Testis (tissue), 3 donors: ENCODE results near the gene STRIP1. TPM values are rescaled to one million over a fixed set of nuclear protein-coding genes. Genes with fewer than 3 reads are reported as not detected.

ENCODE experiments used
- DNase-seq: peaks from one replicate; pipeline ENCODE4 v3.0.0-alpha.2; 2019
- H3K27ac ChIP-seq, 2 donors: fragments of 200-600 bp; sonication (generic); one replicate each; pipeline ENCODE4 v1.5.1; 2019
- H3K27me3 ChIP-seq: fragments of 200-600 bp; sonication (generic); one replicate; pipeline ENCODE4 v1.5.1; 2019
- H3K36me3 ChIP-seq: fragments of 200-600 bp; sonication (generic); one replicate; pipeline ENCODE4 v1.5.1; 2017; ENCODE audit warnings: low read depth; ENCODE audit errors: missing control alignments
- H3K4me1 ChIP-seq: fragments of 200-600 bp; sonication (generic); one replicate; pipeline ENCODE4 v1.5.1; 2019
- H3K4me3 ChIP-seq, 2 donors: fragments of 200-600 bp; sonication (generic); one replicate each; pipeline ENCODE4 v1.5.1; 2017 to 2019
- H3K9me3 ChIP-seq: fragments of 200-600 bp; sonication (generic); one replicate; pipeline ENCODE4 v1.5.1; 2017
- POLR2A ChIP-seq: fragments of 450-650 bp; IDR thresholded peaks from one replicate; pipeline ENCODE4 v1.6.1; 2017; ENCODE audit warnings: antibody characterized with exemption, mild to moderate bottlenecking, moderate library complexity
- WGBS, 2 donors: methylation state at CpG; one replicate each; pipeline ENCODE4 v1.1.5; 2018; 5-methylcytosine and 5-hydroxymethylcytosine counted together
- intact Hi-C: fragments of 100-400 bp; cut with DNase I; formaldehyde crosslinking; loops from one replicate; pipeline ENCODE4 v1.15.1; 2023; ENCODE audit warnings: low total_unique reads
- polyA plus RNA-seq: library from polyadenylated mRNA; stranded (reverse); fragments of 350-450 nt; fragmentation: Illumina TruSeq; extraction: RNeasy Lipid Tissue Mini Kit (QIAGEN cat#74804); gene quantifications from one replicate; pipeline ENCODE4 v1.2.3, GENCODE V29; 2014; ENCODE audit warnings: low read depth, low replicate concordance; ENCODE audit not compliant: insufficient read depth
- total RNA-seq, 2 donors: library from RNA; depleted of rRNA; stranded (reverse); fragments of >200 nt; gene quantifications; one replicate each; pipeline ENCODE4 v1.2.3, GENCODE V29; 2016
- TF ChIP-seq, protein P1 (sequence below), 3 experiments: fragments of 450-650 bp in 2 of 3; fragments of 200-600 bp in 1 of 3; sonication (generic) in 1 of 3; IDR thresholded peaks; one replicate each; pipeline ENCODE4 v1.5.1; 2016 to 2019; ENCODE audit warnings: antibody characterized with exemption in 3 of 3, mild to moderate bottlenecking in 2 of 3, moderate library complexity in 1 of 3

Gene STRIP1
- total and polyA plus RNA-seq, 3 donors from 2014 or later: 49.9 to 103 (median 85.8) TPM

DNA sequence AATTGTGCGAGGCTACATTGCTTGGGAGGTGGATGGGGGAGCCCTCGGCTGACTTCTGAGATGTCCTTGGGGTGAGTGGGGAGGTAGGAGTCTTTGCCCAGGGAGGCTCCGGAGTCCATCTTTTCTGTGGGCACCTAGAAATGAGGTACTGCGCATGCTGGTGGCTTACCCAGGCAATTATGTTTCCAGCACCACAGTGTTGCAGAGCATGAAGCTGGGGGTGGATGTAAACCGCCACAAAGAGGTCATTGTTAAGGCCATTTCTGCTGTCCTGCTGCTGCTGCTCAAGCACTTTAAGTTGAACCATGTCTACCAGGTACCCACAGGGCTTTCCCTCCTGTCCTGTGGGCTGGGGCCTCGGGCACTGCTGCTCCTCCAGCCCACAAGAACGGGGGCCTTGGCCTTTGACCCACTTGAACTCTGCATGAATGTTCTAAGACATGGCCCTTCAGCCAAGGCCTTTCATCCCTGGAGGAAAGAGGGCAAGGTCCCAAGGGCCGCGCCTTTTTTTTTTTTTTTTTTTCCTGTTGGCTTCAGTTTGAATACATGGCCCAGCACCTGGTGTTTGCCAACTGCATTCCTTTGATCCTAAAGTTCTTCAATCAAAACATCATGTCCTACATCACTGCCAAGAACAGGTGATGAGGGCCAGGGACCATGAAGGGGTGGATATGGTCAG, 14.6 kb downstream of the STRIP1 start:
- intact Hi-C loops: no loop called here
- 56 to 63% methylated on average over 9 of the region's 9 CpGs for WGBS, 2 donors
- H3K27me3 ChIP-seq: no peaks in the 10 kb centered on the region
- peak overlapping the region in 1 of 2 donors; percentile 48 for H3K27ac ChIP-seq
- no peak overlapping the region for H3K4me3 ChIP-seq
- H3K4me1 ChIP-seq: peaks cover 25% of the 10 kb centered on the region
- DNase-seq: peak; percentile 83
- no peak for TF ChIP-seq POLR2A
- TF ChIP-seq, protein P1, sequence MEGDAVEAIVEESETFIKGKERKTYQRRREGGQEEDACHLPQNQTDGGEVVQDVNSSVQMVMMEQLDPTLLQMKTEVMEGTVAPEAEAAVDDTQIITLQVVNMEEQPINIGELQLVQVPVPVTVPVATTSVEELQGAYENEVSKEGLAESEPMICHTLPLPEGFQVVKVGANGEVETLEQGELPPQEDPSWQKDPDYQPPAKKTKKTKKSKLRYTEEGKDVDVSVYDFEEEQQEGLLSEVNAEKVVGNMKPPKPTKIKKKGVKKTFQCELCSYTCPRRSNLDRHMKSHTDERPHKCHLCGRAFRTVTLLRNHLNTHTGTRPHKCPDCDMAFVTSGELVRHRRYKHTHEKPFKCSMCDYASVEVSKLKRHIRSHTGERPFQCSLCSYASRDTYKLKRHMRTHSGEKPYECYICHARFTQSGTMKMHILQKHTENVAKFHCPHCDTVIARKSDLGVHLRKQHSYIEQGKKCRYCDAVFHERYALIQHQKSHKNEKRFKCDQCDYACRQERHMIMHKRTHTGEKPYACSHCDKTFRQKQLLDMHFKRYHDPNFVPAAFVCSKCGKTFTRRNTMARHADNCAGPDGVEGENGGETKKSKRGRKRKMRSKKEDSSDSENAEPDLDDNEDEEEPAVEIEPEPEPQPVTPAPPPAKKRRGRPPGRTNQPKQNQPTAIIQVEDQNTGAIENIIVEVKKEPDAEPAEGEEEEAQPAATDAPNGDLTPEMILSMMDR (IDR thresholded peaks at IDR 0.05): no peak
- H3K9me3 ChIP-seq: no peaks in the 10 kb centered on the region
- no peaks in the 10 kb centered on the region for H3K36me3 ChIP-seq

DNA sequence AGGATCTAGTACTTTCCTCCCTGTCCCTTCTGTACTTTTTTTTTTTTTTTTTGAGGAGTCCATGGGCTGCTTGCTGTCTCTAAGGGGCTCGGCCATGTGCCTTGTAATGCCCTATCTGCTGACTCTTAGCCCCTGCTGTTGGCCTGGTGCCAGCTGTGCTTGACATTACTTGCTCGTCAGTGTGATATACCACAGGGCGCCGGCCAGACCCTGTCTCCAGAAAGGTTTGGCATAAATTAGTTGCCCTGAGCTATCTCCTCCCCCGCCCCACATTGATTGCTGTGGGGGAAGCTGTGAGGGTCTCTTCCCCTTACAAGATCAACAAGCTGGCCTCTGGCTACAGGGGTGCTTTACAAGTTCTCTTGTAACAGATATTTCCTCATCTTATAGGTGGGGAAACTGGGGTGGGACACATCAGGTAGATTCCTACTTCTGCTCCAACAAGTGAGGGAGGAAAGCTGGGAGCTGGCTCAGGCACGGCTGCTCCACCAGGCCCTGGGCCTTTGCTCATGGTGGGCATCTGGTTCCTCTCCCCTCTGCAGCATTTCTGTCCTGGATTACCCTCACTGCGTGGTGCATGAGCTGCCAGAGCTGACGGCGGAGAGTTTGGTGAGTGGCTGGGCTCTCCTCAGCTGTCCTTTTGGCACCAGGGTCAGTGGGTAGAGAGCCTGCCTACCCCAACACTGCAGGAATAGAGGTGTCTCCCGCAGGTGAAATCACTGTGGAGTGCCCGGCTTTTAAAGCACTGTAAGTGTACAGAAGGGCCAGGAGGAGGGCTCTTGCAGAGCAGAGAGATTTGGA, 15.6 kb downstream of the STRIP1 start:
- no peak overlapping the region for H3K4me3 ChIP-seq
- no peak for DNase-seq

DNA sequence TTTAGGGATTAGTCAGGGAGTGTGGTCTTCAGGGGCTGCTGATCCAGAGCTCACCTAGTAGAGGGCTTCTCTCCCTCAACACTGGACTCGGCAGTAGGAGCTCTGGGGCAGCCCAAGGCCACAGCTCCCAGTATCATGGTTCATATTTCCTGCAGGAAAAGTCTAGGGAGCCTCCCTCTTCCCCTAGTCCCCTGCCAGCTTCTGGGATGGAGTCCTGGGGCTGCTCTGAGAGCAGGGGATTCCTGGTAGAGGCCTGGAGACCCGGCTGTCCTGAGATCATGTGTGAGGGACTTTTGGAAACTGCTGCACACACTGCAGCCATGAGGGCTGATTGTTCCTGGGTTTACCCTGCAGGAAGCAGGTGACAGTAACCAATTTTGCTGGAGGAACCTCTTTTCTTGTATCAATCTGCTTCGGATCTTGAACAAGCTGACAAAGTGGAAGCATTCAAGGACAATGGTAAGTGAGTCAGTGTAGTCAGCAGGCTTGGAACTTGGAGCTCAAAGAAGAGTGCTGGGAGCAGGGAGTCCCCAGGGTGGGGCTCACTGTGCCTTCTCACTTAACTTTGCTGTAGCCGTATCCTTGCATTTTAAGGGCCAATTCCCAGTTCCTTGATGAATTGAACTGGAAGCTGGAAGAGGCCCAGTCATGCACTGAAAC, 16.3 kb downstream of the STRIP1 start:
- Histone ChIP-seq H3K27me3 (no peaks in the 10 kb centered on the region), H3K4me1 (peaks cover 25% of the 10 kb centered on the region), H3K4me3 (no peak overlapping the region), H3K9me3 (no peaks in the 10 kb centered on the region), H3K27ac (peak overlapping the region; percentile 14 to 48), H3K36me3 (no peaks in the 10 kb centered on the region)
- DNase-seq: peak; percentile 52
- intact Hi-C loops: loop anchor here (5.0 kb wide), 1 partner anchor 57 kb away; no protein-coding TSS in a partner anchor
- whole genome bisulfite sequencing, 2 donors: 32 to 52% methylated on average over 4 of the region's 4 CpGs
- TF ChIP-seq, protein P1 (IDR thresholded peaks at IDR 0.05): no peak
- TF ChIP-seq POLR2A: no peak

More for the DNA sequence above, 15.6 kb downstream of the STRIP1 start:
- TF ChIP-seq, protein P1 (IDR thresholded peaks at IDR 0.05): no peak
- no peak for TF ChIP-seq POLR2A
- Histone ChIP-seq H3K36me3 (no peaks in the 10 kb centered on the region), H3K27me3 (no peaks in the 10 kb centered on the region), H3K27ac (peak overlapping the region; percentile 14 to 48), H3K9me3 (no peaks in the 10 kb centered on the region), H3K4me1 (peaks cover 25% of the 10 kb centered on the region)
- 67 to 74% methylated on average over 11 of the region's 11 CpGs for WGBS, 2 donors
- intact Hi-C loops: loop anchor here (5.0 kb wide), 1 partner anchor 57 kb away; no protein-coding TSS in a partner anchor

DNA sequence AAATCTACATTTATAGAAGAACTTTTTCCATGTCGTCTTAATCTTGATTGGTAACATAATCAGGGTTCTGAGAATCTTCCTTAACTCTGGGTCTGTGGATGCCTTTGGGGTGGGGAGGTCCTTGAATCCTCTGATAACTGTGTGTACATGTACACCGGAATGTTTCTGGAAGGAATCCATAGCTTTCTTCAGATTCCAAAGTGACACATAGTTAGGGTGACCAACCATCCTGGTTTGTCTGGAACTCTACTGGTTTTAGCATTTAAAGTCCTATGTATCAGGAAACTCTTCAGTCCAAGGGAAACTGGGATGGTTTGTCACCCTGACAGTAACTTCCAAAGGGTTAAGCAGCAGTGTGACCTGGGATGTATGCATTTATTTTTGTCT, 16.8 kb downstream of the STRIP1 start:
- Histone ChIP-seq H3K4me3 (no peak overlapping the region), H3K27ac (peak overlapping the region in 1 of 2 donors; percentile 48), H3K27me3 (no peaks in the 10 kb centered on the region), H3K36me3 (no peaks in the 10 kb centered on the region), H3K4me1 (peaks cover 28% of the 10 kb centered on the region), H3K9me3 (no peaks in the 10 kb centered on the region)
- no peak for DNase-seq
- intact Hi-C loops: loop anchor here (5.0 kb wide), 1 partner anchor 56 kb away; no protein-coding TSS in a partner anchor
- TF ChIP-seq POLR2A: no peak
- TF ChIP-seq, protein P1 (IDR thresholded peaks at IDR 0.05): no peak
- WGBS, 2 donors: 43 to 51% methylated on average over 2 of the region's 2 CpGs
